HL-60 (cell line): Measurements from ENCODE around the gene UBR2.

Experiments
- DNase-seq, 2 experiments: peaks; one replicate each; pipeline ENCODE4 v3.0.0-alpha.2; 2010 to 2020; ENCODE audit warnings: low read depth in 1 of 2, low spot score in 1 of 2
- H3K27ac ChIP-seq: fragments of 250-450 bp; sonication (Bioruptor Pico); replicated peaks from 2 replicates; pipeline ENCODE4 v1.5.1; 2020; ENCODE audit warnings: mild to moderate bottlenecking, moderate library complexity
- H3K27me3 ChIP-seq: fragments of 250-450 bp; sonication (Bioruptor Pico); 2 replicates; pipeline ENCODE4 v1.5.1; 2021; ENCODE audit warnings: mild to moderate bottlenecking, moderate library complexity; ENCODE audit not compliant: insufficient read depth, poor library complexity, severe bottlenecking
- H3K4me3 ChIP-seq: replicated peaks from 2 replicates; pipeline ENCODE4 v1.5.1; 2011; ENCODE audit warnings: mild to moderate bottlenecking, control low read depth, low read length; ENCODE audit not compliant: insufficient read depth
- GABPA ChIP-seq: IDR thresholded peaks from 2 replicates; pipeline ENCODE4 v1.6.1; 2012; ENCODE audit warnings: low read depth
- POLR2AphosphoS5 ChIP-seq: IDR thresholded peaks from 2 replicates; pipeline ENCODE4 v1.6.1; 2012; ENCODE audit warnings: low read depth
- SPI1 ChIP-seq: IDR thresholded peaks from 2 replicates; pipeline ENCODE4 v1.6.1; 2012; ENCODE audit warnings: low read depth, mild to moderate bottlenecking, borderline replicate concordance
- TF ChIP-seq, protein P1 (sequence below): IDR thresholded peaks from one replicate; pipeline ENCODE4 v1.5.1; 2011; ENCODE audit warnings: low read length, control low read depth, inconsistent platforms; ENCODE audit not compliant: insufficient read depth
- TF ChIP-seq, protein P2 (sequence below): IDR thresholded peaks from 2 replicates; pipeline ENCODE4 v1.6.1; 2012; ENCODE audit warnings: low read depth; ENCODE audit not compliant: insufficient replicate concordance

Gene UBR2

GRCh38 chr6:42709871-42710270 lies 146.0 kb downstream of the UBR2 start:
- DNase-seq = no peak
- TF ChIP-seq POLR2AphosphoS5 = no peak
- TF ChIP-seq, protein P1, sequence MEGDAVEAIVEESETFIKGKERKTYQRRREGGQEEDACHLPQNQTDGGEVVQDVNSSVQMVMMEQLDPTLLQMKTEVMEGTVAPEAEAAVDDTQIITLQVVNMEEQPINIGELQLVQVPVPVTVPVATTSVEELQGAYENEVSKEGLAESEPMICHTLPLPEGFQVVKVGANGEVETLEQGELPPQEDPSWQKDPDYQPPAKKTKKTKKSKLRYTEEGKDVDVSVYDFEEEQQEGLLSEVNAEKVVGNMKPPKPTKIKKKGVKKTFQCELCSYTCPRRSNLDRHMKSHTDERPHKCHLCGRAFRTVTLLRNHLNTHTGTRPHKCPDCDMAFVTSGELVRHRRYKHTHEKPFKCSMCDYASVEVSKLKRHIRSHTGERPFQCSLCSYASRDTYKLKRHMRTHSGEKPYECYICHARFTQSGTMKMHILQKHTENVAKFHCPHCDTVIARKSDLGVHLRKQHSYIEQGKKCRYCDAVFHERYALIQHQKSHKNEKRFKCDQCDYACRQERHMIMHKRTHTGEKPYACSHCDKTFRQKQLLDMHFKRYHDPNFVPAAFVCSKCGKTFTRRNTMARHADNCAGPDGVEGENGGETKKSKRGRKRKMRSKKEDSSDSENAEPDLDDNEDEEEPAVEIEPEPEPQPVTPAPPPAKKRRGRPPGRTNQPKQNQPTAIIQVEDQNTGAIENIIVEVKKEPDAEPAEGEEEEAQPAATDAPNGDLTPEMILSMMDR = no peak
- TF ChIP-seq, protein P2, sequence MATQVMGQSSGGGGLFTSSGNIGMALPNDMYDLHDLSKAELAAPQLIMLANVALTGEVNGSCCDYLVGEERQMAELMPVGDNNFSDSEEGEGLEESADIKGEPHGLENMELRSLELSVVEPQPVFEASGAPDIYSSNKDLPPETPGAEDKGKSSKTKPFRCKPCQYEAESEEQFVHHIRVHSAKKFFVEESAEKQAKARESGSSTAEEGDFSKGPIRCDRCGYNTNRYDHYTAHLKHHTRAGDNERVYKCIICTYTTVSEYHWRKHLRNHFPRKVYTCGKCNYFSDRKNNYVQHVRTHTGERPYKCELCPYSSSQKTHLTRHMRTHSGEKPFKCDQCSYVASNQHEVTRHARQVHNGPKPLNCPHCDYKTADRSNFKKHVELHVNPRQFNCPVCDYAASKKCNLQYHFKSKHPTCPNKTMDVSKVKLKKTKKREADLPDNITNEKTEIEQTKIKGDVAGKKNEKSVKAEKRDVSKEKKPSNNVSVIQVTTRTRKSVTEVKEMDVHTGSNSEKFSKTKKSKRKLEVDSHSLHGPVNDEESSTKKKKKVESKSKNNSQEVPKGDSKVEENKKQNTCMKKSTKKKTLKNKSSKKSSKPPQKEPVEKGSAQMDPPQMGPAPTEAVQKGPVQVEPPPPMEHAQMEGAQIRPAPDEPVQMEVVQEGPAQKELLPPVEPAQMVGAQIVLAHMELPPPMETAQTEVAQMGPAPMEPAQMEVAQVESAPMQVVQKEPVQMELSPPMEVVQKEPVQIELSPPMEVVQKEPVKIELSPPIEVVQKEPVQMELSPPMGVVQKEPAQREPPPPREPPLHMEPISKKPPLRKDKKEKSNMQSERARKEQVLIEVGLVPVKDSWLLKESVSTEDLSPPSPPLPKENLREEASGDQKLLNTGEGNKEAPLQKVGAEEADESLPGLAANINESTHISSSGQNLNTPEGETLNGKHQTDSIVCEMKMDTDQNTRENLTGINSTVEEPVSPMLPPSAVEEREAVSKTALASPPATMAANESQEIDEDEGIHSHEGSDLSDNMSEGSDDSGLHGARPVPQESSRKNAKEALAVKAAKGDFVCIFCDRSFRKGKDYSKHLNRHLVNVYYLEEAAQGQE = no peak
- TF ChIP-seq SPI1 = no peak
- no peak for TF ChIP-seq GABPA
- Histone ChIP-seq H3K27me3 (no peaks in the 10 kb centered on the region), H3K27ac (no peak overlapping the region), H3K4me3 (no peak overlapping the region)

DNA sequence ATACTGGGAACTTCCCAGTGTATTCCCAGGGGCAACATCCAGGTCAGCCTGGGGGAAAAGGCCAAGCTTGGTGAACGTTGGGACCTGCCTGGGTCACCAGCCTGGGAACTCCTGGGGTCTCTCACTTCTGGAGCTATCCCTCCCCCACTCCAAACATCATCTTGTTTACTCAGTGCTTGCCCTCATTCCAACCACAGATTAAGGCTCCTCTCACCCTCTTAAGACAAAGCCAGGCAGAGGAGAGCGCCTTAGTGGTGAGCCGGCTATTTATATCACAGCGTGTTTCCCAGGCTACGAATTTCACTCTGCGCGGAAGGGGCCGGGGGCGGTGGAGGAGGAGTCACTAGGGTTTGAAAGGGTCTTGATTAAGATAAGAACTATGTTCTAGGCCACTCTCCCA lies 146.5 kb downstream of the UBR2 start:
- no peak overlapping the region for H3K4me3 ChIP-seq
- no peak overlapping the region for H3K27ac ChIP-seq
- no peak for DNase-seq
- TF ChIP-seq POLR2AphosphoS5 (no peak), SPI1 (no peak), GABPA (no peak)
- TF ChIP-seq, protein P2 = no peak
- TF ChIP-seq, protein P1 = no peak
- H3K27me3 ChIP-seq = no peaks in the 10 kb centered on the region

DNA sequence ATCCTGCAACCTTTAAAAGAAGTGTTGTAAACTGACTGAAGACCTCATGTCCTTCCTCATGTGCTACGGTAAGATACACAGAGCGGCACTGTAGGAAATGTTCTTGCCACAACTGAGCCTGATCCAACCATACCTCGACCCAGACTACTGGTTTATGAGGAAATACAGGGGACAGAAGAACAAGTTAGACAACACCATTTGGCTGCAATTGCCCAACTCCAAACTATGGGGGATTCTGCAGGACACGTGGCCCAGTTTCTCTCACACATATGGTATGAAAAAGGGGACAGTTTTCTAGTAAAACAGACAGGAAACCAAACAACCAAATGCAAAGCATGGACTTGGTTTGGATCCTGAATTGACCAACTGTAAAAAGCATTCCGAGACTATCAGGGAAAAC lies 148.1 kb downstream of the UBR2 start:
- Histone ChIP-seq H3K27me3 (no peaks in the 10 kb centered on the region), H3K4me3 (no peak overlapping the region), H3K27ac (no peak overlapping the region)
- DNase-seq = no peak
- TF ChIP-seq, protein P2 = no peak
- TF ChIP-seq SPI1 (no peak), GABPA (no peak), POLR2AphosphoS5 (no peak)
- TF ChIP-seq, protein P1 = no peak
